Measurements from ENCODE around the gene CCDC136.

Gene CCDC136

DNA sequence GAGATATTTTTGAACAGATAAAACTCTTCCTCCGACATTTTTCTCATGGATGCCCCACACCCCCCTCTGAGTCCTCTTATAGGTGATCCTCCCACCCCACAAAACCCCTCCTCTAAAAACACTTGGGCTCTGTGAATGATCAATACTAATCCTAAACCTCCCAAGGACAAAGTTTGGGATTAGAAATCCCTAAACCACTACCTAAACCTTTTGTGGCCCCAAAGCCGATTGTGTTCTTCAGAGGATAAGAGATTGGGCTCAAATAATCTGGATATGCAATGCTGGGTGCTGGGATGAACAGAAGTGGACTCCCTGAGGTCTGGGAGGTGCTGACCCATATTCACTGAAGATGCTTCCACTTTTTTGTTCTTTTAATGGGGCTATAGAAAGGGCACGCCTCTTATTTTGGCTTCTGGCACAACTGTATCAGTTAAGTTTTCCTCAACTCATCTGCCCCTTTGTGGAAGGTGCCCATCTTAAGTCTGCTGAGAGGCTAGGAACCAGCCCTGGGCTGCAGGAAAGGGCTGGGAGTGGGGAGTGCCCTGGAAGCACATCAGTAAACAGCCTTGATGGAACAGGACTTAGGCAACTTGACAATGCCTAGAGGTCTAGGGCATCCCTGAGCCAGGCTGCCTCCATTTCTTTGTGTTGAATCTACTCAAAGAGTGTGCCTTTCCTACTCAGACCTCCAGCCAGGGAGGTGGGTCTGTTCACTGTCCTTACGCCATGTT is 15.9 kb upstream of the CCDC136 start, which contains the start of gene OPN1SW:
Gene OPN1SW (minus strand): TSS at position 51 of the 731 bp plus-strand sequence. CDS start 13 bp downstream, at position 38.
- H3K4me3 ChIP-seq (replicated peaks; ENCODE audit: low read depth, low read length): no peak within 1 kb of the TSS
- DNase-seq (ENCODE audit: extremely low read depth, low read depth): no peak
- TF ChIP-seq, protein P1, sequence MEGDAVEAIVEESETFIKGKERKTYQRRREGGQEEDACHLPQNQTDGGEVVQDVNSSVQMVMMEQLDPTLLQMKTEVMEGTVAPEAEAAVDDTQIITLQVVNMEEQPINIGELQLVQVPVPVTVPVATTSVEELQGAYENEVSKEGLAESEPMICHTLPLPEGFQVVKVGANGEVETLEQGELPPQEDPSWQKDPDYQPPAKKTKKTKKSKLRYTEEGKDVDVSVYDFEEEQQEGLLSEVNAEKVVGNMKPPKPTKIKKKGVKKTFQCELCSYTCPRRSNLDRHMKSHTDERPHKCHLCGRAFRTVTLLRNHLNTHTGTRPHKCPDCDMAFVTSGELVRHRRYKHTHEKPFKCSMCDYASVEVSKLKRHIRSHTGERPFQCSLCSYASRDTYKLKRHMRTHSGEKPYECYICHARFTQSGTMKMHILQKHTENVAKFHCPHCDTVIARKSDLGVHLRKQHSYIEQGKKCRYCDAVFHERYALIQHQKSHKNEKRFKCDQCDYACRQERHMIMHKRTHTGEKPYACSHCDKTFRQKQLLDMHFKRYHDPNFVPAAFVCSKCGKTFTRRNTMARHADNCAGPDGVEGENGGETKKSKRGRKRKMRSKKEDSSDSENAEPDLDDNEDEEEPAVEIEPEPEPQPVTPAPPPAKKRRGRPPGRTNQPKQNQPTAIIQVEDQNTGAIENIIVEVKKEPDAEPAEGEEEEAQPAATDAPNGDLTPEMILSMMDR (IDR thresholded peaks at IDR 0.05; ENCODE audit: low read depth, low read length, missing control alignments): no peak

DNA sequence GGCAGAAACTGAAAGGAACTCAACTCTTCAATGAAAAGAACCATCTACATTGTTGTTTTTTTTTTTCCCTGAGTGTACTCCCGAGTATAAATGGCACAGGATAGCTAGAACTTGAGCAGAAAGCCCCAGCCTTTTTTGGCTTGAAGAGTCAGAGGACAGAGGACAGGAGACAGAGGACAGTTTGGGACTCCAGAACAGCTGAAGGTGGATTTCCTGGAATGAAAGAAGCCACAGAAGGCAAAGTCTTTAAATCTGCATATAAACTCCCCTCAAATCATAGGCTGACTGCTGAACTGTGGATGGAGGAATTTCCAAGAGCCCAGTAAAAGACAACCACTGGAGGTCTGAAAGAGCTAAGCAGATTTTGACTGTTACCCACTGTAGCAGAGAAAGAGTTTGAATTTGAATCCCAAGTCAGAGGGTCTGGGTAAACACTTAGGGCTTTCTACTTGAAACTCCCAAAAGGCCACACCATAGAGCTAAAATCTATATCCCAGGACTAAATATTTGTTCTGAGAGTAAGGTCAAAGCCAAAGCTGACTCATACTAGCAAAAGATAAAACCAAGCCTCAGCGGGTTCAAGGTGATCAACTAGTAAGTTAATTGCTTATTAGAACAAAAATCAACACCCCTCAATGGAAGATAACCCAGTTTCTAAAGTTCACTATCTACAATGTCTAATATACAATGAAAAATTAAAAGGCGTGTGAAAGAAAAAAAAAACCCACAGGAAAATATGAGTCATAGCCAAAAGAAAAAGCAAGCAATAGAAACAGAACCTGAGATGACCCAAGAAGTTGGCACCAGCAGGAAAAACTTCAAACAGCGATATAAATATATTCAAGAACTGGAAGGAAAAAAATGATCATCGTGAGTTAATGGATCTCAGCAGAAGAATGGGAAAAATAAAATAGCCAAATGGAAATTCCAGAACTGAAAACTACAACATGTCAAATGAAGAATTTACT is 14.3 kb upstream of the CCDC136 start:
- DNase-seq (ENCODE audit: extremely low read depth, low read depth): no peak
- no peak overlapping the region for H3K4me3 ChIP-seq (replicated peaks; ENCODE audit: low read depth, low read length)
- TF ChIP-seq, protein P1 (IDR thresholded peaks at IDR 0.05; ENCODE audit: low read depth, low read length, missing control alignments): no peak

DNA sequence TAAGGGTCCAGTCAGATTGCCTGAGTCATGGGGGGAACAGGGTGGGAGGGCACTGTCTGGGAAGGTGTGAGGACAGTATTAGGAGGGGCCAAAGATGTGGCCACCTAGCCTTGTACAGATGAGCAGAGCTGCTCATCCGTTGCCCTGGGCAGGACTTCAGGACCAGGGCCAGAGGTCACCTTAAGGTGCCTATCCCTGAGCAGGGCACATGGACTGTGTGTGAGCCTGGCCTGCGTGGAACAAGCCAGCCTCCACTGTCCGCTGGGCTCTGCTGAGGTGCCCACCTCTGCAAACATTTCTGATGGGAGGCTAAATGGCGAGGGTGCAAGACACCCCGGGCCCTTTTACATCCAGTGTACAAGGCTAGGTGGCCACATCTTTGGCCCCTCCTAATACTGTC is 12.8 kb upstream of the CCDC136 start:
- TF ChIP-seq, protein P1 (IDR thresholded peaks at IDR 0.05; ENCODE audit: low read depth, low read length, missing control alignments): no peak
- DNase-seq (ENCODE audit: extremely low read depth, low read depth): no peak
- no peak overlapping the region for H3K4me3 ChIP-seq (replicated peaks; ENCODE audit: low read depth, low read length)

DNA sequence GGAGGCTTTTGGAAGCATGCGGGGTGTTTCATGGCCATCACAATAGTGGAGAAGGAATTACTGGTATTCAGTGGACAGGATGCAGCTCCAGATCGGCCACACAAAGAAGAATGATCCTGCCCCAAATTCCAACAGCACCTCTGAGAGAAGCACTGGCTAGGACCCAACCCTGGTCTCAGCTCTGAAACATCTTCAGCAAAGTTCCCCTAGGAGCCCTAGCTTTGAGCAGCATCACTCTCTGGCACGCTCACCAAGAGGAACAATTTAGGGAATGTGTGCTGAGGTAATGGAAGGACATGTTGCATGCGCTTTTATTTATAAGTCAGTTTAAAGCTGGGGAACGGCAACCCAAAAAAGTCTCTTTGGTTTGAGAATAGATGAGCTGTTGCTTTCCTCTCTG is 10.6 kb upstream of the CCDC136 start:
- TF ChIP-seq, protein P1 (IDR thresholded peaks at IDR 0.05; ENCODE audit: low read depth, low read length, missing control alignments): no peak
- no peak for DNase-seq (ENCODE audit: extremely low read depth, low read depth)

DNA sequence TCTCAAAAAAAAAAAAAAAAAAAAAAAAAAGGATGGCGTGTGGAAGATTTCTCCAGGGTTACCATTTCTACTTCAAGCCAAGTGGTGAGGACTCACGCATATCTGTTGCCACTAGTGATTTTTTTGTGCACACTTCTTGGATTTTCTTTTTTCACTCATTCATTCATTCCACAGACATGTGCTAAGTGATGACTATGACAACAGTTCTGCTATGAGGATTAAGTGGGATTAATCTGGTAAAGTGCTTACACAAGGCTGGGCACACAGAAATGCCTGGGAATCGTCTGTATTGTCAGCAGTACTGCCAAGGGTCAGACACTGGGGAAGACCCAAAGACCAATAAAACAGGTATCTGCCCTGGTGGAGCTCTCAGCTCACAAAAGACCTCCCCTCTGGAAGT is 9.9 kb upstream of the CCDC136 start:
- no peak overlapping the region for H3K4me3 ChIP-seq (replicated peaks; ENCODE audit: low read depth, low read length)
- no peak for DNase-seq (ENCODE audit: extremely low read depth, low read depth)
- TF ChIP-seq, protein P1 (IDR thresholded peaks at IDR 0.05; ENCODE audit: low read depth, low read length, missing control alignments): no peak

More for the DNA sequence above, 10.6 kb upstream of the CCDC136 start:
- H3K4me3 ChIP-seq (replicated peaks; ENCODE audit: low read depth, low read length): no peak overlapping the region

DNA sequence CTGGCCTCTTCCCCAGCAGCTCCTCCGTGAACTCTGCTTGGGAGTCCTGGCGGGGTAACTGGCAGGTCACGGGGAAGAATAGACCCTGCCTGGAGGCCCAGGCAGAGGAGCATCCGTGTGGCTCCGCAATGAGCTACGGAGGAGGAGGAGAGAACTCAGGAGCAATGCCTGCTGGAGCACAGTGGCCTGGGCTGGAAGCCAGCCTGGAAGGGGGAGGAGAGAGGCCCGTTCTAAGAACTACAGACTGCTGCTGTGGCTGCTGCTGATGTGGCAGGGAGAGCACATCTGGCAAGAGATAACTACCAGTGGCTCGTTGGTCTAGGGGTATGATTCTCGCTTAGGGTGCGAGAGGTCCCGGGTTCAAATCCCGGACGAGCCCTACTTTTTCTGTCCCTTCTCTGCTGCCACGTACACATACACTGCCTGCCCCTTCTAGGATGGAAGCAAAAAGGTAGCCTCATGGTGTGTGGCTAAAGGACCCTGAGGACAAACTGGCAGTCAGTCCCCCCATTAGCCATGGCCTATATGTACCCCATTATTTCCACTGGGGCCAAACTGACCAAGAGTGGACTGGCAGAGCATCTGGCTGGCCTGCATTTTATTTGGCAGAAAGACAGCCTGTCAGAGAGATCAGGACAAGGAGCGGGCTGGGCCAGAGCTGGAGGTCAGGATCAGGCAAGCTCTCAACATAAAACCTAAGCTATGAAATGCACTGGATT is 8.5 kb upstream of the CCDC136 start:
- H3K4me3 ChIP-seq (replicated peaks; ENCODE audit: low read depth, low read length): no peak overlapping the region
- DNase-seq (ENCODE audit: extremely low read depth, low read depth): peak; percentile 65
- TF ChIP-seq, protein P1 (IDR thresholded peaks at IDR 0.05; ENCODE audit: low read depth, low read length, missing control alignments): no peak

Measured in HFF-Myc (cell line).